GM19193 (cell line): ENCODE results near the gene DDX39B.

Source experiments
- POLR2A ChIP-seq: IDR thresholded peaks from 4 replicates; pipeline ENCODE4 v1.6.1; 2011; ENCODE audit not compliant: insufficient read depth, insufficient read length; ENCODE audit errors: extremely low read depth

DDX39B gene

GRCh38 chr6:31541658-31542521, at the start of gene DDX39B:
DDX39B (minus strand) TSS chr6:31542003; CDS start chr6:31540532, 1,471 bp downstream.
- TF ChIP-seq POLR2A: peak; percentile 95

- TF ChIP-seq POLR2A: no peak
These were observed 47.3 kb upstream of the DDX39B start for GRCh38 chr6:31588871-31589650.

- TF ChIP-seq POLR2A: no peak
These were observed 46.3 kb upstream of the DDX39B start for GRCh38 chr6:31587791-31588777.

GRCh38 chr6:31586599-31587281, 44.9 kb upstream of the DDX39B start:
- no peak for TF ChIP-seq POLR2A

GRCh38 chr6:31586008-31586407, 44.2 kb upstream of the DDX39B start, which contains the start of gene LST1:
LST1 (plus strand) TSS chr6:31586277; CDS start chr6:31587300, 1,023 bp downstream.
- no peak for TF ChIP-seq POLR2A

- no peak for TF ChIP-seq POLR2A
These were observed 43.7 kb upstream of the DDX39B start for GRCh38 chr6:31585491-31585890.

- peak; percentile 60 for TF ChIP-seq POLR2A
These were observed 40.4 kb upstream of the DDX39B start, which contains the start of gene LTB for GRCh38 chr6:31582230-31582643. LTB (minus strand) TSS chr6:31582424; CDS start chr6:31582417, 7 bp downstream.

- no peak for TF ChIP-seq POLR2A
These were observed 39.8 kb upstream of the DDX39B start for GRCh38 chr6:31581434-31582229.

GRCh38 chr6:31580807-31581433, 39.1 kb upstream of the DDX39B start:
- peak; percentile 74 for TF ChIP-seq POLR2A

GRCh38 chr6:31580438-31580740, 38.6 kb upstream of the DDX39B start:
- TF ChIP-seq POLR2A: no peak

GRCh38 chr6:31579546-31580437, 38.0 kb upstream of the DDX39B start:
- TF ChIP-seq POLR2A: peak; percentile 34

GRCh38 chr6:31579119-31579505, 37.3 kb upstream of the DDX39B start:
- TF ChIP-seq POLR2A: no peak
